GM12892 (cell line): ENCODE results near the gene PLCH1.

Source experiments
- POLR2A ChIP-seq: IDR thresholded peaks from 2 replicates; pipeline ENCODE4 v1.6.1; 2011; ENCODE audit warnings: low read depth, low read length, control low read depth
- POLR2AphosphoS5 ChIP-seq: IDR thresholded peaks from 2 replicates; pipeline ENCODE4 v1.6.1; 2011; ENCODE audit warnings: low read depth, low read length, control low read depth
- TAF1 ChIP-seq: IDR thresholded peaks from 2 replicates; pipeline ENCODE4 v1.6.1; 2011; ENCODE audit warnings: low read depth, mild to moderate bottlenecking, control low read depth, low read length, borderline replicate concordance

DNA sequence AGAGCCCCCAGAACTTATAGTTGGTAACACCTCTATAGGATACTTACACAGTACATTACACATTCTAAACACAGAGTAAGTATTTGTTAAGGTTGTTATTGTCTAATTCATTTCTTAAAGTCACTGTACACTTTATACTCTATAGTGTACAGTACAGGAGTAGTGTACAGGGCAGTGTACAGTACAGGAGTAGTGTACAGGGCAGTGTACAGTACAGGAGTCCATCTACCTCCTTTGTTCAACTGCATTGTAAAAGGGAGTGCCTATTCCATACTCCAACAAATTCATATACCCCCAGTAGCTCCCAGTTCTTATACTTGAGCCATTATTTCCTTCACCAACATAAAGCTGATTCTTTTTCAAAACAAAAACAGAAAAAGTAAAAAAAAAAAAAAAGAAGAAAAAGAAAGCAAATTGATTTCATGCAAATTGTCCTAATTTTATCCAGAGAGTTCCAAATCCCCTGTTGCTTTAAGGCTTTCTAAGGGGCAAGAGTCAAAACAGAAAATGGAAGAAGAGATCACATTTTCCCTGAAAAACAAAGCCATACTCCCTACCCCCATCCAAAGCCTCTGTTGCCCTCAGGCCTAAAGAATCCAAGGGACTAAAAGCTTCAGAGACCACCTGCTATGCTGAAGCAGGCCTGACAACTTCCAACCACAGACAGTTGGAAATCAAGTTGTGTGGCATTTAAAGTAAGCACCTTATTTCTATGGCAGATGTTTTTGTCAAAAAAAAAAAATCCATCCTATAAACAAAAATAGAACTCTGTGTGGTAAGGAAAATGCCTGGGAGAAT is 125.6 kb downstream of the PLCH1 start:
- TF ChIP-seq POLR2AphosphoS5, result no peak
- TF ChIP-seq POLR2A, result no peak
- no peak for TF ChIP-seq TAF1
